NK-92 (cell line): Measurements from ENCODE around the gene TUBA1A.
"Not testable (repeated sequence)": the region's sequence is repeated elsewhere in the genome, so short reads cannot be mapped to it uniquely, and the experiment has no call there.

Experiments used
- DNase-seq: peaks from one replicate; lab custom pipeline; 2025; ENCODE audit not compliant: unreplicated experiment; lab: John Stamatoyannopoulos, UW

The TUBA1A gene

GRCh38 chr12:49188916-49189367 lies at the start of gene TUBA1A:
TSS of gene TUBA1A (minus strand) at chr12:49189080. CDS start at chr12:49188979, 101 bp downstream.
- peak; percentile 88 for DNase-seq

- no peak for DNase-seq
These were observed 47.5 kb upstream of the TUBA1A start for GRCh38 chr12:49236423-49236822.

GRCh38 chr12:49233842-49234526 lies 45.1 kb upstream of the TUBA1A start:
- DNase-seq: no peak

- DNase-seq: no peak
These were observed 44.3 kb upstream of the TUBA1A start for GRCh38 chr12:49232940-49233841.

- no peak for DNase-seq
These were observed 43.2 kb upstream of the TUBA1A start for GRCh38 chr12:49231878-49232655.

- DNase-seq: no peak
These were observed 41.9 kb upstream of the TUBA1A start for GRCh38 chr12:49230805-49231194.

GRCh38 chr12:49230176-49230804 lies 41.4 kb upstream of the TUBA1A start:
- DNase-seq: no peak

GRCh38 chr12:49228653-49229052 lies 39.8 kb upstream of the TUBA1A start:
- DNase-seq: no peak

- DNase-seq: no peak
These were observed 38.8 kb upstream of the TUBA1A start for GRCh38 chr12:49227713-49228112.

- no peak for DNase-seq
These were observed 36.8 kb upstream of the TUBA1A start for GRCh38 chr12:49225576-49226166.

GRCh38 chr12:49223590-49224369 lies 34.9 kb upstream of the TUBA1A start:
- DNase-seq: no peak

- DNase-seq: no peak
These were observed 34.2 kb upstream of the TUBA1A start for GRCh38 chr12:49223122-49223521.

GRCh38 chr12:49220972-49221371 lies 32.1 kb upstream of the TUBA1A start:
- no peak for DNase-seq

GRCh38 chr12:49219417-49220026 lies 30.6 kb upstream of the TUBA1A start:
- DNase-seq: no peak

- no peak for DNase-seq
These were observed 23.7 kb upstream of the TUBA1A start for GRCh38 chr12:49212572-49212971.

- not testable (repeated sequence) for DNase-seq
These were observed 21.8 kb upstream of the TUBA1A start for GRCh38 chr12:49210703-49211102.

GRCh38 chr12:49208676-49209075 lies 19.8 kb upstream of the TUBA1A start:
- no peak for DNase-seq

GRCh38 chr12:49208146-49208545 lies 19.3 kb upstream of the TUBA1A start:
- no peak for DNase-seq

- DNase-seq: no peak
These were observed 17.5 kb upstream of the TUBA1A start for GRCh38 chr12:49206389-49206788.
